Measurements from ENCODE around the gene PLOD1.

DNA sequence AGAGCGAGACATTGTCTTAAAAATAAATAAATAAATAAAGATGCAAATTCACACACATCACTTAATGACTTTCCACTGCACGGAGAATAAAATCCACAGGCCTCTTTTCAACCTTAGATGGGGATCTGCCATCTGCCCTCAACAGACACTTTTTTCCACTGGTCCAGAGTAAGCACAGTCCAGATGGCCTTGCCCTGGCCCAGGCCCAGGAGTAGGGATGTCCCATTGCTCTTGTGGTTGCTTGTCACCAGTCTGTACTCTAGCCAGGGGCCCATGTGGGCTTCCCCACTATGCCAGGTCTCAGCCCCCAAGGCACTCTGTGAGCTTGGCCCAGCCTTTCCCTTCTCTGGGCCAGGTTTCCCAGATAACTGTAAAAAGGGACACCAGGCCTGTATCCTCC lies 17.4 kb downstream of the PLOD1 start:
- TF ChIP-seq, protein P1, sequence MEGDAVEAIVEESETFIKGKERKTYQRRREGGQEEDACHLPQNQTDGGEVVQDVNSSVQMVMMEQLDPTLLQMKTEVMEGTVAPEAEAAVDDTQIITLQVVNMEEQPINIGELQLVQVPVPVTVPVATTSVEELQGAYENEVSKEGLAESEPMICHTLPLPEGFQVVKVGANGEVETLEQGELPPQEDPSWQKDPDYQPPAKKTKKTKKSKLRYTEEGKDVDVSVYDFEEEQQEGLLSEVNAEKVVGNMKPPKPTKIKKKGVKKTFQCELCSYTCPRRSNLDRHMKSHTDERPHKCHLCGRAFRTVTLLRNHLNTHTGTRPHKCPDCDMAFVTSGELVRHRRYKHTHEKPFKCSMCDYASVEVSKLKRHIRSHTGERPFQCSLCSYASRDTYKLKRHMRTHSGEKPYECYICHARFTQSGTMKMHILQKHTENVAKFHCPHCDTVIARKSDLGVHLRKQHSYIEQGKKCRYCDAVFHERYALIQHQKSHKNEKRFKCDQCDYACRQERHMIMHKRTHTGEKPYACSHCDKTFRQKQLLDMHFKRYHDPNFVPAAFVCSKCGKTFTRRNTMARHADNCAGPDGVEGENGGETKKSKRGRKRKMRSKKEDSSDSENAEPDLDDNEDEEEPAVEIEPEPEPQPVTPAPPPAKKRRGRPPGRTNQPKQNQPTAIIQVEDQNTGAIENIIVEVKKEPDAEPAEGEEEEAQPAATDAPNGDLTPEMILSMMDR (IDR thresholded peaks at IDR 0.05) = no peak
- TF ChIP-seq POLR2A (IDR thresholded peaks at IDR 0.05) = no peak

Measured in thyroid gland (tissue), 4 donors.